Retinal pigment epithelial cell (primary cell): ENCODE measurements around the gene PET100.

Source experiments
- DNase-seq: peaks from one replicate; pipeline ENCODE4 v3.0.0-alpha.2; 2010; ENCODE audit warnings: low read depth
- H3K4me3 ChIP-seq: 2 replicates; pipeline ENCODE4 v1.5.1; 2011; ENCODE audit warnings: mild to moderate bottlenecking, low read length, control low read depth, moderate library complexity
- TF ChIP-seq, protein P1 (sequence below): conservative IDR thresholded peaks from 2 replicates; pipeline ENCODE4 v1.5.1; 2011; ENCODE audit warnings: low read depth, low read length, control low read depth, inconsistent platforms

Gene PET100

GRCh38 chr19:7619671-7620441, 9.7 kb upstream of the PET100 start:
- TF ChIP-seq, protein P1, sequence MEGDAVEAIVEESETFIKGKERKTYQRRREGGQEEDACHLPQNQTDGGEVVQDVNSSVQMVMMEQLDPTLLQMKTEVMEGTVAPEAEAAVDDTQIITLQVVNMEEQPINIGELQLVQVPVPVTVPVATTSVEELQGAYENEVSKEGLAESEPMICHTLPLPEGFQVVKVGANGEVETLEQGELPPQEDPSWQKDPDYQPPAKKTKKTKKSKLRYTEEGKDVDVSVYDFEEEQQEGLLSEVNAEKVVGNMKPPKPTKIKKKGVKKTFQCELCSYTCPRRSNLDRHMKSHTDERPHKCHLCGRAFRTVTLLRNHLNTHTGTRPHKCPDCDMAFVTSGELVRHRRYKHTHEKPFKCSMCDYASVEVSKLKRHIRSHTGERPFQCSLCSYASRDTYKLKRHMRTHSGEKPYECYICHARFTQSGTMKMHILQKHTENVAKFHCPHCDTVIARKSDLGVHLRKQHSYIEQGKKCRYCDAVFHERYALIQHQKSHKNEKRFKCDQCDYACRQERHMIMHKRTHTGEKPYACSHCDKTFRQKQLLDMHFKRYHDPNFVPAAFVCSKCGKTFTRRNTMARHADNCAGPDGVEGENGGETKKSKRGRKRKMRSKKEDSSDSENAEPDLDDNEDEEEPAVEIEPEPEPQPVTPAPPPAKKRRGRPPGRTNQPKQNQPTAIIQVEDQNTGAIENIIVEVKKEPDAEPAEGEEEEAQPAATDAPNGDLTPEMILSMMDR, result no peak
- DNase-seq, result no peak
- H3K4me3 ChIP-seq, result no peak overlapping the region

- TF ChIP-seq, protein P1, result no peak
- no peak overlapping the region for H3K4me3 ChIP-seq
- no peak for DNase-seq
Observed at GRCh38 chr19:7620442-7621412, 8.9 kb upstream of the PET100 start.

GRCh38 chr19:7622933-7623685, 6.5 kb upstream of the PET100 start:
- no peak for DNase-seq
- no peak overlapping the region for H3K4me3 ChIP-seq
- TF ChIP-seq, protein P1, result no peak

- TF ChIP-seq, protein P1, result no peak
- no peak for DNase-seq
- no peak overlapping the region for H3K4me3 ChIP-seq
Observed at GRCh38 chr19:7623725-7624603, 5.6 kb upstream of the PET100 start.

DNA sequence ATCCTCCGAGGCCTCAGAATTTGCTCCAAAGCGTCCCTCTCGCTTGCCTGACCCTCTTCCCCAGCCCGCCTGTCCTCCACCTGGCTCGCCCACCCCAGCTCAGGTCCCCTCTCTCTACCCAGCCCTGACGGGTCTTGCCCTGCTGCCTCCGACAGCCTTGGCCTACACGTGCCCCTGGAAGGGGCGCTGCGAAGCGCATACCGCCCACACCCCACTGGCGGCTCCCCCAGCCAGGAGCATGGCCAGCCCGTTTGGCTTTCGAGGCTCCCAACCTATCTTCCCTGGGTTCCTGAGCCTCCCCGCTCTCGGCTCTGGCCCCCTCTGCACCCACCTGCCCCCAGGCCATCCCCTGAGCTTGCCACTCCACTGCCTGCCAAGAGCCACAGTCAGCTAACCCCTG, 4.8 kb upstream of the PET100 start:
- DNase-seq, result no peak
- H3K4me3 ChIP-seq, result no peak overlapping the region
- TF ChIP-seq, protein P1, result no peak

DNA sequence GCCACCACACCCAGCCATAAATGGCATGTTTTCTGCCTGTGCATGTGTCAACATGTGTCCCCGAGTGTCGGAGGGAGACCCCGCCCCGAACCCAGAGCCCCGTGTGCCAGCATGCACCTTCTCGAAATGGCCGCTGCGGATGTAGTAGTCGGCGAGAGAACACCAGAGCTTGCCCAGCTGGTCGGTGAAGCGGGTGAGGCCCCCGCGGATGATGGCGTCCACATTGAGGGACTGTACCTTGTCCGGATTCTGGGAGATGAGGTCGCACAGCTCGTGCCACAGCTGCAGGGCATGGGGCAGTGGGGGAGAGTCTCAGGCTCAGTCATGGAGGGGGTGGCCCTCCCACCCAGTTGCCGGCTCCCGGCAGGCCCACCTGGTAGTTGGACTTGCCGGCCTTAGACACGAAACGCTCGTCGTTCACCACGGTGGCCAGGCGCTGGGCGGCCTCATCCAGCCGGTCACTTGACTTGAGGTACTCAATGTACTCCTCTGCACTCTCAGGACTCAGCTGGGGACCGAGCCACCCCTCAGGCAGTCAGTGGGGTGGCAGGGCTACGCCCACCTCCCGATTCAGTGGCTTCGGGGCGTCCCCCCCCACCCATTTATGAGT, 3.7 kb upstream of the PET100 start:
- TF ChIP-seq, protein P1, result no peak
- H3K4me3 ChIP-seq, result no peak overlapping the region
- no peak for DNase-seq
